Neuronal stem cell (in vitro differentiated cells): Measurements from ENCODE around the gene TRAK1.

ENCODE experiments used
- DNase-seq: peaks from one replicate; pipeline ENCODE4 v3.0.0-alpha.2; 2013; ENCODE audit warnings: low spot score
- H2AFZ ChIP-seq: one replicate; pipeline ENCODE4 v1.6.1; 2013; ENCODE audit warnings: mild to moderate bottlenecking, low read length, inconsistent platforms
- H2AK5ac ChIP-seq: 2 replicates; pipeline ENCODE4 v1.6.1; 2013; ENCODE audit warnings: low read depth, mild to moderate bottlenecking, inconsistent platforms, low read length, moderate library complexity, mixed read lengths
- H2BK120ac ChIP-seq: 2 replicates; pipeline ENCODE4 v1.6.1; 2013; ENCODE audit warnings: low read depth, mild to moderate bottlenecking, inconsistent platforms, low read length, moderate library complexity, mixed read lengths
- H2BK12ac ChIP-seq: one replicate; pipeline ENCODE4 v1.6.1; 2013; ENCODE audit warnings: low read length, inconsistent platforms
- H2BK15ac ChIP-seq: 2 replicates; pipeline ENCODE4 v1.6.1; 2013; ENCODE audit warnings: mild to moderate bottlenecking, low read length, inconsistent platforms, mixed read lengths
- H2BK5ac ChIP-seq: one replicate; pipeline ENCODE4 v1.6.1; 2013; ENCODE audit warnings: inconsistent platforms, mild to moderate bottlenecking, low read length, moderate library complexity
- H3K14ac ChIP-seq: one replicate; pipeline ENCODE4 v1.6.1; 2013; ENCODE audit warnings: low read length, inconsistent platforms
- H3K18ac ChIP-seq: 2 replicates; pipeline ENCODE4 v1.6.1; 2013; ENCODE audit warnings: low read length, inconsistent platforms
- H3K23ac ChIP-seq: 2 replicates; pipeline ENCODE4 v1.6.1; 2013; ENCODE audit warnings: low read depth, mild to moderate bottlenecking, mixed read lengths, low read length, inconsistent platforms; ENCODE audit not compliant: poor library complexity
- H3K27ac ChIP-seq: replicated peaks from 3 replicates; pipeline ENCODE4 v1.5.1; 2013; ENCODE audit warnings: low read length, inconsistent platforms
- H3K27me3 ChIP-seq, 3 experiments: 2 replicates each; pipeline ENCODE4 v1.6.1; 2013; ENCODE audit warnings: low read length in 3 of 3, mild to moderate bottlenecking in 2 of 3, inconsistent platforms in 1 of 3, low read depth in 1 of 3, mixed read lengths in 1 of 3, moderate library complexity in 1 of 3; ENCODE audit not compliant: control insufficient read depth in 3 of 3, insufficient read depth in 3 of 3
- H3K36me3 ChIP-seq, 2 donors: replicated peaks in 1 of 2; 2 replicates each; pipeline ENCODE4 v1.6.1; 2013; ENCODE audit warnings: low read length in 2 of 2; ENCODE audit not compliant: control insufficient read depth in 2 of 2, insufficient read depth in 2 of 2
- H3K4ac ChIP-seq: 2 replicates; pipeline ENCODE4 v1.6.1; 2013; ENCODE audit warnings: inconsistent platforms, mild to moderate bottlenecking, low read length, moderate library complexity
- H3K4me1 ChIP-seq, 2 donors: 1 replicate in 1 of 2; 2 replicates in 1 of 2; pipeline ENCODE4 v1.6.1; 2013; ENCODE audit warnings: low read length in 2 of 2, low read depth in 1 of 2; ENCODE audit not compliant: control insufficient read depth in 2 of 2, insufficient read depth in 1 of 2
- H3K4me2 ChIP-seq: one replicate; pipeline ENCODE4 v1.6.1; 2013; ENCODE audit warnings: mild to moderate bottlenecking, low read length, inconsistent platforms; ENCODE audit not compliant: insufficient read depth, poor library complexity, severe bottlenecking
- H3K4me3 ChIP-seq, 2 donors: 2 replicates each; pipeline ENCODE4 v1.5.1; 2013; ENCODE audit warnings: low read length in 2 of 2, mild to moderate bottlenecking in 2 of 2, inconsistent platforms in 1 of 2, moderate library complexity in 1 of 2
- H3K79me1 ChIP-seq: one replicate; pipeline ENCODE4 v1.6.1; 2013; ENCODE audit warnings: low read depth, mild to moderate bottlenecking, inconsistent platforms, low read length, moderate library complexity
- H3K9ac ChIP-seq: one replicate; pipeline ENCODE4 v1.6.1; 2013; ENCODE audit warnings: mild to moderate bottlenecking, low read depth, low read length, inconsistent platforms; ENCODE audit not compliant: poor library complexity
- H3K9me3 ChIP-seq, 2 donors: replicated peaks in 1 of 2; 2 replicates each; pipeline versions ENCODE3 to v1.6.1; 2013; ENCODE audit warnings: low read length in 2 of 2, mild to moderate bottlenecking in 2 of 2, inconsistent platforms in 1 of 2, low read depth in 1 of 2, mixed read lengths in 1 of 2, moderate library complexity in 1 of 2; ENCODE audit not compliant: control insufficient read depth in 2 of 2, insufficient read depth in 1 of 2
- H4K8ac ChIP-seq: one replicate; pipeline ENCODE4 v1.6.1; 2013; ENCODE audit warnings: low read depth, mild to moderate bottlenecking, inconsistent platforms, low read length, moderate library complexity
- H4K91ac ChIP-seq: one replicate; pipeline ENCODE4 v1.6.1; 2013; ENCODE audit warnings: low read length, low read depth, mild to moderate bottlenecking, inconsistent platforms; ENCODE audit not compliant: poor library complexity
- WGBS, 2 donors: extraction: QIAGEN DNeasy Blood & Tissue Kit; methylation state at CpG; one replicate each; pipeline ENCODE4 v1.1.7; 2013; ENCODE audit warnings: missing lambda C conversion rate in 2 of 2, mixed read lengths in 1 of 2; ENCODE audit not compliant: insufficient read length in 2 of 2, insufficient replicate concordance in 1 of 2; ENCODE audit errors: extremely low coverage in 2 of 2; 5-methylcytosine and 5-hydroxymethylcytosine counted together

Gene TRAK1

GRCh38 chr3:42182555-42182954, 91.4 kb downstream of the TRAK1 start:
- Histone ChIP-seq H2BK12ac (no peak overlapping the region), H3K4ac (no peak overlapping the region), H3K79me1 (peaks cover 1% of the 10 kb centered on the region), H3K36me3 (peaks cover 2 to 36% of the 10 kb centered on the region in 2 donors), H2BK120ac (no peak overlapping the region), H2BK5ac (no peak overlapping the region), H3K4me3 (no peak overlapping the region), H3K27me3 (no peaks in the 10 kb centered on the region), H2AFZ (no peak overlapping the region), H2AK5ac (no peak overlapping the region), H3K27ac (no peak overlapping the region), H4K91ac (no peak overlapping the region), H4K8ac (no peak overlapping the region), H3K4me2 (no peak overlapping the region), H3K18ac (no peak overlapping the region), H3K23ac (no peak overlapping the region), H3K9ac (no peak overlapping the region), H3K9me3 (no peaks in the 10 kb centered on the region), H3K14ac (no peak overlapping the region), H3K4me1 (peaks cover 12 to 32% of the 10 kb centered on the region in 2 donors), H2BK15ac (no peak overlapping the region)
- DNase-seq: no peak
- WGBS, 2 donors: no CpG with 5 or more reads among the region's 3 CpGs

- Histone ChIP-seq H2AFZ (no peak overlapping the region), H2BK12ac (no peak overlapping the region), H3K4me3 (no peak overlapping the region), H3K14ac (no peak overlapping the region), H3K9ac (no peak overlapping the region), H4K8ac (no peak overlapping the region), H3K4me1 (peaks cover 6 to 20% of the 10 kb centered on the region in 2 donors), H3K79me1 (peaks cover 1% of the 10 kb centered on the region), H3K27me3 (no peaks in the 10 kb centered on the region), H2BK120ac (no peak overlapping the region), H3K4me2 (no peak overlapping the region), H2AK5ac (no peak overlapping the region), H2BK15ac (no peak overlapping the region), H3K23ac (no peak overlapping the region), H3K9me3 (no peaks in the 10 kb centered on the region), H3K27ac (no peak overlapping the region), H3K18ac (no peak overlapping the region), H3K36me3 (peaks cover 5 to 45% of the 10 kb centered on the region in 2 donors), H2BK5ac (no peak overlapping the region), H3K4ac (no peak overlapping the region), H4K91ac (no peak overlapping the region)
- no peak for DNase-seq
- WGBS, 2 donors: no CpG with 5 or more reads among the region's 3 CpGs
Observed at GRCh38 chr3:42183991-42184632, 93.0 kb downstream of the TRAK1 start.

GRCh38 chr3:42184651-42185443, 93.7 kb downstream of the TRAK1 start:
- DNase-seq: no peak
- Histone ChIP-seq H2BK12ac (no peak overlapping the region), H2BK5ac (no peak overlapping the region), H2AK5ac (no peak overlapping the region), H3K4me3 (no peak overlapping the region), H3K4me2 (no peak overlapping the region), H3K27ac (no peak overlapping the region), H3K9ac (no peak overlapping the region), H3K14ac (no peak overlapping the region), H4K91ac (no peak overlapping the region), H4K8ac (no peak overlapping the region), H3K4me1 (peaks cover 2 to 14% of the 10 kb centered on the region in 2 donors), H2BK120ac (no peak overlapping the region), H3K23ac (no peak overlapping the region), H2AFZ (no peak overlapping the region), H3K79me1 (peaks cover 1% of the 10 kb centered on the region), H3K18ac (no peak overlapping the region), H3K4ac (no peak overlapping the region), H3K36me3 (peaks cover 6 to 50% of the 10 kb centered on the region in 2 donors), H3K27me3 (no peaks in the 10 kb centered on the region), H2BK15ac (no peak overlapping the region), H3K9me3 (no peaks in the 10 kb centered on the region)
- WGBS, 2 donors: no CpG with 5 or more reads among the region's 23 CpGs

GRCh38 chr3:42187936-42188335, 96.8 kb downstream of the TRAK1 start:
- DNase-seq: no peak

More at GRCh38 chr3:42187936-42188335, 96.8 kb downstream of the TRAK1 start:
- no peak overlapping the region for H3K23ac ChIP-seq
- no peak overlapping the region for H3K4me2 ChIP-seq
- no peak overlapping the region for H2BK5ac ChIP-seq
- H3K27me3 ChIP-seq: no peaks in the 10 kb centered on the region
- H2BK15ac ChIP-seq: no peak overlapping the region
- no peak overlapping the region for H3K14ac ChIP-seq
- H2BK120ac ChIP-seq: no peak overlapping the region
- no peak overlapping the region for H4K91ac ChIP-seq
- peaks cover 2% of the 10 kb centered on the region for H3K79me1 ChIP-seq
- H3K18ac ChIP-seq: no peak overlapping the region
- peaks cover 4 to 17% of the 10 kb centered on the region in 2 donors for H3K4me1 ChIP-seq
- H3K9ac ChIP-seq: no peak overlapping the region
- no CpG with 5 or more reads among the region's 9 CpGs for WGBS, 2 donors
- no peak overlapping the region for H4K8ac ChIP-seq
- H3K4ac ChIP-seq: no peak overlapping the region
- no peak overlapping the region for H2BK12ac ChIP-seq
- H3K27ac ChIP-seq: no peak overlapping the region
- H2AFZ ChIP-seq: no peak overlapping the region
- H3K9me3 ChIP-seq: no peaks in the 10 kb centered on the region
- no peak overlapping the region for H3K4me3 ChIP-seq
- peaks cover 7 to 62% of the 10 kb centered on the region in 2 donors for H3K36me3 ChIP-seq
- no peak overlapping the region for H2AK5ac ChIP-seq
